SK-N-SH (cell line): ENCODE data around the gene CACNA1A. TPM values are rescaled to one million over a fixed set of nuclear protein-coding genes. Genes with fewer than 3 reads are reported as not detected.
"Not testable (repeated sequence)": the region's sequence is repeated elsewhere in the genome, so short reads cannot be mapped to it uniquely, and the experiment has no call there.

Experiments
- CTCF ChIA-PET: fragments of 300-600, 350-600 bp; formaldehyde crosslinking; extraction: SDS; loops from one replicate; lab custom pipeline; 2021; lab: Yijun Ruan, JAX
- POLR2A ChIA-PET: fragments of 350-600 bp; sonication (Branson Sonifier 250); formaldehyde crosslinking; extraction: SDS; loops from one replicate; lab custom pipeline; 2020; ENCODE audit warnings: antibody characterized with exemption, inconsistent platforms; lab: Yijun Ruan, JAX
- DNase-seq: peaks from one replicate; pipeline ENCODE4 v3.0.0; 2012
- H2AFZ ChIP-seq: fragments of 200-600 bp; sonication (generic); 2 replicates; pipeline ENCODE4 v1.8.1; 2016; ENCODE audit warnings: antibody characterized with exemption, mild to moderate bottlenecking, low read depth
- H3F3A ChIP-seq: fragments of 200-600 bp; sonication (generic); replicated peaks from 2 replicates; pipeline ENCODE3; 2016; ENCODE audit warnings: antibody characterized with exemption, mild to moderate bottlenecking; ENCODE audit not compliant: insufficient read depth
- H3K27ac ChIP-seq, 2 experiments: fragments of 200-500 bp in 1 of 2; fragments of 200-600 bp in 1 of 2; sonication (Bioruptor generic) in 1 of 2; sonication (generic), shearing (Covaris generic) in 1 of 2; 2 replicates each; pipeline versions ENCODE4 v1.5.1 to v1.6.1; 2014 to 2016; ENCODE audit warnings: low read depth in 2 of 2, inconsistent platforms in 1 of 2, low read length in 1 of 2, mild to moderate bottlenecking in 1 of 2, mixed read lengths in 1 of 2
- H3K27me3 ChIP-seq: fragments of 200-600 bp; sonication (generic), shearing (Covaris generic); 2 replicates; pipeline ENCODE4 v1.6.1; 2016; ENCODE audit warnings: mixed run types; ENCODE audit not compliant: insufficient read depth
- H3K36me3 ChIP-seq, 2 experiments: fragments of 200-500 bp in 1 of 2; fragments of 200-600 bp in 1 of 2; sonication (Bioruptor generic) in 1 of 2; sonication (generic) in 1 of 2; replicated peaks in 1 of 2; 2 replicates each; pipeline versions ENCODE3 to v1.5.1; 2014 to 2016; ENCODE audit warnings: low read length in 1 of 2, mild to moderate bottlenecking in 1 of 2; ENCODE audit not compliant: insufficient read depth in 2 of 2, control insufficient read depth in 1 of 2
- H3K4me1 ChIP-seq, 2 experiments: fragments of 200-500 bp in 1 of 2; fragments of 200-600 bp in 1 of 2; sonication (Bioruptor generic) in 1 of 2; sonication (generic), shearing (Covaris generic) in 1 of 2; 2 replicates each; pipeline versions ENCODE4 v1.5.1 to v1.6.1; 2014 to 2016; ENCODE audit warnings: low read depth in 1 of 2, low read length in 1 of 2, mixed run types in 1 of 2; ENCODE audit not compliant: insufficient read depth in 2 of 2, control insufficient read depth in 1 of 2
- H3K4me2 ChIP-seq: fragments of 200-600 bp; sonication (generic), shearing (Covaris generic); 2 replicates; pipeline ENCODE4 v1.6.1; 2017; ENCODE audit warnings: mixed run types
- H3K4me3 ChIP-seq, 2 experiments: fragments of 200-500 bp in 1 of 2; fragments of 200-600 bp in 1 of 2; sonication (Bioruptor generic) in 1 of 2; sonication (generic), shearing (Covaris generic) in 1 of 2; 2 replicates each; pipeline versions ENCODE4 v1.5.1 to v1.8.1; 2014 to 2016; ENCODE audit warnings: low read depth in 2 of 2, inconsistent platforms in 1 of 2, low read length in 1 of 2, mild to moderate bottlenecking in 1 of 2, mixed read lengths in 1 of 2, moderate library complexity in 1 of 2
- H3K79me2 ChIP-seq: fragments of 200-600 bp; sonication (generic); 2 replicates; pipeline ENCODE4 v1.8.1; 2017; ENCODE audit warnings: mild to moderate bottlenecking; ENCODE audit not compliant: insufficient read depth
- H3K9ac ChIP-seq: fragments of 200-600 bp; sonication (generic); 2 replicates; pipeline ENCODE4 v1.6.1; 2017; ENCODE audit warnings: mixed run types
- H3K9me2 ChIP-seq: fragments of 200-600 bp; sonication (generic); 2 replicates; pipeline ENCODE4 v1.6.1; 2017; ENCODE audit warnings: mixed run types
- H3K9me3 ChIP-seq: fragments of 200-600 bp; sonication (generic); 2 replicates; pipeline ENCODE4 v1.6.1; 2017; ENCODE audit warnings: mixed run types, mild to moderate bottlenecking, moderate library complexity
- H4K20me1 ChIP-seq: fragments of 200-600 bp; sonication (generic); 2 replicates; pipeline ENCODE4 v1.6.1; 2017; ENCODE audit warnings: mild to moderate bottlenecking, mixed run types; ENCODE audit not compliant: insufficient read depth
- EP300 ChIP-seq, 2 experiments: IDR thresholded peaks; 2 replicates each; pipeline versions ENCODE4 v1.4.0 to v1.6.1; 2012; ENCODE audit warnings: borderline replicate concordance in 1 of 2, low read depth in 1 of 2, low read length in 1 of 2
- JUND ChIP-seq: IDR thresholded peaks from 2 replicates; pipeline ENCODE4 v1.4.0; 2012
- MXI1 ChIP-seq: IDR thresholded peaks from 2 replicates; pipeline ENCODE4 v1.6.1; 2012; ENCODE audit warnings: mild to moderate bottlenecking, low read depth, low read length, improper control_type of control experiment
- NFIC ChIP-seq: IDR thresholded peaks from 2 replicates; pipeline ENCODE4 v1.4.0; 2012; ENCODE audit warnings: borderline replicate concordance
- RAD21 ChIP-seq: IDR thresholded peaks from 2 replicates; pipeline ENCODE4 v1.6.1; 2012; ENCODE audit warnings: mild to moderate bottlenecking, low read length
- TCF12 ChIP-seq: IDR thresholded peaks from 2 replicates; pipeline ENCODE4 v1.4.0; 2012
- WGBS: methylation state at CpG from one replicate; pipeline ENCODE4 v1.1.6; 2017; ENCODE audit warnings: low lambda C conversion rate; 5-methylcytosine and 5-hydroxymethylcytosine counted together
- polyA plus RNA-seq, 3 experiments: library from polyadenylated mRNA; depleted of rRNA; stranded (reverse); fragments of >200 nt; gene quantifications; 2 replicates each; pipeline ENCODE4 v1.2.3, GENCODE V29; 2012

CACNA1A gene
- polyA plus RNA-seq, 1 of the 3 experiments (the other 2 are of a cell fraction): 1.3 TPM

DNA sequence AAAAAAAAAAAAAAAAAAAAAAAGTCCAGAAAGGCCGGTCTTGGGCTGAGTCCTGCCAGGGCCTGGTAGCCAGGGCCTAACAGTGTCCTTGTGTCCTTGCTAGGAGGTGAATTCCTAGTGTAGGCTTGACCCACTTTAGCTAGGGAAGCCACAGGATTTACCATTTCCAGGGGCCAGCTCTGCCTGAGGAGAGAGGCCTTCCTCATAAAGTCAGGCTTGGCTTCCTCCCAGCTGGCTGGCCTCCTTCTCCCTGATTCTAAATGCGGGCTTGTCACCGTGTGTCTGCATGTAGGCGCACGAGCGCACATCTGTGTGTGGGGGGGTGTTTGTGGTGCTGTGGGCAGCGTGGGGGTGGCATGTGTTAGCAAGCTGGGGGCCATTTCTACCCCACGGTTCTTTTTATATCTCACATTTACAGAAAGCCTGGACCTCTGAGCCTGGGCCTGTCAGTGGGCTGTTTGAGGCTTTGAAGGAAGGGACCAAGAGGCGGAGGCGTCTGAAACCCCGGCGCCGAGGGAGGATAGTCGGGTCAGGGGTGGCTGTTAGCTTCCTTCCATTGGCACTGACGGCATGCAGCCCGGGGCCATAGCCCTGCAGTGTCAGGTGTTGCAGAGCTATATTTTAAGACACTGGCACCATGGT, 324.4 kb downstream of the CACNA1A start:
- Histone ChIP-seq H3F3A (peaks cover 6% of the 10 kb centered on the region), H2AFZ (peak overlapping the region; percentile 72; the same call in 1 of the 2 replicates), H3K9ac (peak overlapping the region; percentile 25; the same call in 1 of the 2 replicates), H4K20me1 (no peaks in the 10 kb centered on the region), H3K9me3 (no peaks in the 10 kb centered on the region), H3K4me3 (no peak overlapping the region), H3K9me2 (no peaks in the 10 kb centered on the region), H3K79me2 (no peaks in the 10 kb centered on the region), H3K27ac (peak overlapping the region; percentile 17 to 40; a peak in 3 of 4 replicates), H3K36me3 (no peaks in the 10 kb centered on the region), H3K27me3 (no peaks in the 10 kb centered on the region), H3K4me1 (peaks cover 8% of the 10 kb centered on the region in 2 experiments; a peak in 2 of 4 replicates), H3K4me2 (peak overlapping the region; percentile 26; the same call in 1 of the 2 replicates)
- 54% methylated on average over 13 of the region's 16 CpGs for WGBS
- CTCF ChIA-PET: interaction anchor here (2.4 kb wide), 1 partner anchor 12 kb away, joined by 11 read pairs; no protein-coding TSS in a partner anchor
- peak; percentile 60 for DNase-seq
- POLR2A ChIA-PET: interaction anchor here (0.7 to 1.0 kb wide), 2 partner anchors 12 to 18 kb away, joined by 3 read pairs; no protein-coding TSS in a partner anchor
- TF ChIP-seq RAD21: peak; percentile 25; the same call in 1 of the 2 replicates
- TF ChIP-seq TCF12: peak; percentile 24; the same call in 1 of the 2 replicates
- TF ChIP-seq EP300 (IDR thresholded peaks at IDR 0.05; ENCODE audit: borderline replicate concordance in 1 of 2, low read depth in 1 of 2, low read length in 1 of 2): no peak
- TF ChIP-seq NFIC: peak; percentile 66; the same call in 1 of the 2 replicates
- TF ChIP-seq JUND: no peak
- peak; percentile 40; the same call in 1 of the 2 replicates for TF ChIP-seq MXI1

DNA sequence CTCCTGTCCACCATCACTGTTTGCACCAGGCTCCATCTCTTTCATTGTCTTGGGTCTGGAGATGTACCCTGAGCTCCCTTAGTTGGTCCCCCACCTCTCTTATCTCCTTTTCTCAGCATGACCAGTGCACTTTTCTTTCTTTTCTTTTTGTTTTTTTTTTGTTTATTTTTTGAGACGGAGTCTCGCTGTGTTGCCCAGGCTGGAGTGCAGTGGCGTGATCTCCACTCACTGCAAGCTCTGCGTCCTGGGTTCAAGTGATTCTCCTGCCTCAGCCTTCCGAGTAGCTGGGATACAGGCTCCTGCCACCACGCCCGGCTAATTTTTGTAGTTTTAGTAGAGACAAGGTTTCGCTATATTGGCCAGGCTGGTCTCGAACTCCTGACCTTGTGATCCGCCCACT, 328.0 kb downstream of the CACNA1A start:
- H4K20me1 ChIP-seq, H3F3A ChIP-seq, H3K9me3 ChIP-seq, H3K4me3 ChIP-seq, H3K79me2 ChIP-seq, DNase-seq, POLR2A ChIA-PET, H3K4me1 ChIP-seq, H3K9ac ChIP-seq, H3K9me2 ChIP-seq, H3K27ac ChIP-seq, H3K27me3 ChIP-seq, H3K36me3 ChIP-seq, H2AFZ ChIP-seq, CTCF ChIA-PET, H3K4me2 ChIP-seq: not testable (repeated sequence)
- WGBS: 94% methylated on average over 10 of the region's 10 CpGs

DNA sequence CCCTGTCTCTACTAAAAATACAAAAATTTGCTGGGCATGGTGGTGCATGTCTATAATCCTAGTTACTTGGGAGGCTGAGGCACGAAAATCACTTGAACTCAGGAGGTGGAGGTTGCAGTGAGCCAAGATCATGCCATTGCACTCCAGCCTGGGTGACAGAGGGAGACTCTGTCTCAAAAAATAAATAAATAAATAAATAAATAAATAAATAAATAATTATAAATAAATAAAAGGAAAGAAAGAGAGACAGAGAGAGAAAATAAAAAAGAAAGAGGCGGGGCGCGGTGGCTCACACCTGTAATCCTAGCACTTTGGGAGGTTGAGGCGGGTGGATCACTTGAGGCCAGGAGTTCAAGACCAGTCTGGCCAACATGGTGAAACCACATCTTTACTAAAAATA, 328.7 kb downstream of the CACNA1A start:
- H3K79me2 ChIP-seq, H3K27ac ChIP-seq, H3K4me2 ChIP-seq, H3K4me3 ChIP-seq, H4K20me1 ChIP-seq, H2AFZ ChIP-seq, H3K9ac ChIP-seq, CTCF ChIA-PET, POLR2A ChIA-PET, H3K9me2 ChIP-seq, DNase-seq, H3K27me3 ChIP-seq, H3K9me3 ChIP-seq, H3K36me3 ChIP-seq: not testable (repeated sequence)
- Histone ChIP-seq H3K4me1 (peaks cover 9 to 16% of the 10 kb centered on the region in 2 experiments; a peak in 3 of 4 replicates), H3F3A (peaks cover 14% of the 10 kb centered on the region)
- WGBS: 97% methylated on average over 5 of the region's 5 CpGs
